AG04449 (cell line): ENCODE measurements around the gene C1QL4.

Source experiments
- CTCF ChIA-PET: fragments of 350-600 bp; formaldehyde crosslinking; extraction: SDS; loops from one replicate; lab custom pipeline; 2021; ENCODE audit warnings: antibody characterized with exemption; lab: Yijun Ruan, JAX
- POLR2A ChIA-PET: fragments of 400-600, 350-600 bp; formaldehyde crosslinking; extraction: SDS; loops from one replicate; lab custom pipeline; 2020; ENCODE audit warnings: antibody characterized with exemption, inconsistent platforms; lab: Yijun Ruan, JAX
- DNase-seq: peaks from one replicate; pipeline ENCODE4 v3.0.0-alpha.2; 2010; ENCODE audit warnings: low read depth, low spot score
- H3K4me3 ChIP-seq: 2 replicates; pipeline ENCODE4 v1.5.1; 2011; ENCODE audit warnings: low read depth, mild to moderate bottlenecking, control low read depth, low read length
- TF ChIP-seq, protein P1 (sequence below): IDR thresholded peaks from one replicate; pipeline ENCODE4 v1.5.1; 2011; ENCODE audit warnings: mild to moderate bottlenecking, moderate library complexity, low read length, control low read depth, inconsistent platforms; ENCODE audit not compliant: insufficient read depth; ENCODE audit errors: missing control alignments

Gene C1QL4

GRCh38 chr12:49365542-49365941, 28.6 kb upstream of the C1QL4 start:
- no peak overlapping the region for H3K4me3 ChIP-seq
- no peak for DNase-seq
- TF ChIP-seq, protein P1, sequence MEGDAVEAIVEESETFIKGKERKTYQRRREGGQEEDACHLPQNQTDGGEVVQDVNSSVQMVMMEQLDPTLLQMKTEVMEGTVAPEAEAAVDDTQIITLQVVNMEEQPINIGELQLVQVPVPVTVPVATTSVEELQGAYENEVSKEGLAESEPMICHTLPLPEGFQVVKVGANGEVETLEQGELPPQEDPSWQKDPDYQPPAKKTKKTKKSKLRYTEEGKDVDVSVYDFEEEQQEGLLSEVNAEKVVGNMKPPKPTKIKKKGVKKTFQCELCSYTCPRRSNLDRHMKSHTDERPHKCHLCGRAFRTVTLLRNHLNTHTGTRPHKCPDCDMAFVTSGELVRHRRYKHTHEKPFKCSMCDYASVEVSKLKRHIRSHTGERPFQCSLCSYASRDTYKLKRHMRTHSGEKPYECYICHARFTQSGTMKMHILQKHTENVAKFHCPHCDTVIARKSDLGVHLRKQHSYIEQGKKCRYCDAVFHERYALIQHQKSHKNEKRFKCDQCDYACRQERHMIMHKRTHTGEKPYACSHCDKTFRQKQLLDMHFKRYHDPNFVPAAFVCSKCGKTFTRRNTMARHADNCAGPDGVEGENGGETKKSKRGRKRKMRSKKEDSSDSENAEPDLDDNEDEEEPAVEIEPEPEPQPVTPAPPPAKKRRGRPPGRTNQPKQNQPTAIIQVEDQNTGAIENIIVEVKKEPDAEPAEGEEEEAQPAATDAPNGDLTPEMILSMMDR, result no peak
- CTCF ChIA-PET, result interaction anchor here (1.0 to 26.7 kb wide), 9 partner anchors 8 to 215 kb away, joined by 3 to 1125 read pairs (median 7); partner anchors contain the start of gene DNAJC22
- POLR2A ChIA-PET, result interaction anchor here (0.6 to 0.7 kb wide), 2 partner anchors 125 to 143 kb away, joined by 3 read pairs; no protein-coding TSS in a partner anchor

GRCh38 chr12:49364989-49365388, 28.0 kb upstream of the C1QL4 start:
- ChIA-PET CTCF (interaction anchor here (1.0 to 26.7 kb wide), 7 partner anchors 8 to 216 kb away, joined by 3 to 1125 read pairs (median 8); partner anchors contain the start of gene DNAJC22), POLR2A (no interaction called here)
- TF ChIP-seq, protein P1, result no peak
- H3K4me3 ChIP-seq, result no peak overlapping the region
- no peak for DNase-seq

GRCh38 chr12:49362077-49362476, 25.1 kb upstream of the C1QL4 start:
- no peak overlapping the region for H3K4me3 ChIP-seq
- CTCF ChIA-PET, result interaction anchor here (1.2 to 26.7 kb wide), 7 partner anchors 10 to 219 kb away, joined by 4 to 1125 read pairs (median 19); partner anchors contain the start of gene DNAJC22

GRCh38 chr12:49359671-49360070, 22.7 kb upstream of the C1QL4 start:
- TF ChIP-seq, protein P1, result no peak
- H3K4me3 ChIP-seq, result no peak overlapping the region
- no peak for DNase-seq
- POLR2A ChIA-PET, result no interaction called here
- CTCF ChIA-PET, result interaction anchor here (0.8 to 26.7 kb wide), 20 partner anchors 8 to 228 kb away, joined by 3 to 1125 read pairs (median 25); partner anchors contain the start of genes C1QL4, DNAJC22, PRPH and SPATS2

More at GRCh38 chr12:49362077-49362476, 25.1 kb upstream of the C1QL4 start:
- TF ChIP-seq, protein P1, result no peak
- POLR2A ChIA-PET, result no interaction called here
- no peak for DNase-seq

- TF ChIP-seq, protein P1, result peak; percentile 59
- ChIA-PET POLR2A (interaction anchor here (0.6 to 1.5 kb wide), 4 partner anchors 8 to 196 kb away, joined by 3 to 16 read pairs (median 6); partner anchors contain the start of gene SPATS2), CTCF (interaction anchor here (0.7 to 26.7 kb wide), 71 partner anchors 9 to 405 kb away, joined by 3 to 1125 read pairs (median 5); partner anchors contain the start of genes C1QL4, DNAJC22, PRPF40B and PRPH)
- DNase-seq, result no peak
- no peak overlapping the region for H3K4me3 ChIP-seq
Measured at GRCh38 chr12:49358483-49359141, 21.6 kb upstream of the C1QL4 start.
